ENCODE results near the gene ITGA4.

ITGA4 gene

DNA sequence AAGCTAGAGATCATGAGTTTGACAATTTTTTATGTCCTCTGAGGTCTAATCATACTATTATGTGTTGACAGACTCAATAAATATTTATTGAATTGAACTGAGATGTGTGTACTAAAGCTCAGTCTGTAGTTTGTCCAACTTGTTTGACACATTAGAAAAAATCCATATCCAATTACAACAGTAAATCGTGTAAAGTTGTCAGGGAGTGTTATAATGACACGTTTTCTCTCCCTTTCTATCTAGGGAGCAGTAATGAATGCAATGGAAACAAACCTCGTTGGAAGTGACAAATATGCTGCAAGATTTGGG, 28.4 kb downstream of the ITGA4 start:
- in situ Hi-C loops (cut with HindIII; ENCODE audit: low sequenced_read_pairs) = no loop called here

DNA sequence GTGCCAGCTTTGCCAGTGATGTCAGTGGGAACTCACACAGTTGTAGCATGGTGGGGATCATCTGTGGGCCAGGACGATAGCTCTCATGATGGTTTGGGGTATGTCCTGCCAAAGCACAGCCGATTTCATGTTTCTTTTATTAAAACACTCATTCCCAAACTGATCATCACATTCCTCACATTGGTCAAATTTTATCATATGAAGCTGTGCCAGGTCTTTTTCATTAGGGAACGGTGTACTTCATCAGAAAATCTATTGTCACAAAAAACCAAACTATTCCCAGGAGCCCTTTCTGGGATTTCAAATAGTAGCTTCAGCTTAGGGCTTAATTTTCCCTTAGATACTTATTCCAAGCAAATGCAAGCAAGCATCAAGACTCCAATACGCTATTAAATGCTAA, 42.0 kb downstream of the ITGA4 start:
- in situ Hi-C loops (cut with HindIII; ENCODE audit: low sequenced_read_pairs) = no loop called here

DNA sequence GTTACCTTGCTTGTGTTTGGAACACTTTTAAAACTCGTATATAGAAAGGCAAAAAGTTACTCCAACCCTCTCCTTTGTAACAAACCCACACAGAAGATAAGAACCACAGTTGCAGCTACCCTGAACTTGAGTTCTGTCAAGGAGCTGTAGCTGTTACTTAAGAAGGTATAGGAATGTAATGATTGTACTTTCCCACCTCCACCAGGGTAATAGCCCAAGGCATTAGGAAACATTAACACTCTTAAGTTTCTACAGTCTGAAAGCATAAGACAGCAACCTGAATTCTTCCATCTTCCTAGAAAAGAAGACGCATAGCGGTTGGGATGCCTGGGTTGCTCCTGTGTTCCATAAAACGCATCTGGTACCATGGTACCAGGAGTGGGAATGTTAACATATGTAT, 43.0 kb downstream of the ITGA4 start:
- in situ Hi-C loops (cut with HindIII; ENCODE audit: low sequenced_read_pairs) = no loop called here

DNA sequence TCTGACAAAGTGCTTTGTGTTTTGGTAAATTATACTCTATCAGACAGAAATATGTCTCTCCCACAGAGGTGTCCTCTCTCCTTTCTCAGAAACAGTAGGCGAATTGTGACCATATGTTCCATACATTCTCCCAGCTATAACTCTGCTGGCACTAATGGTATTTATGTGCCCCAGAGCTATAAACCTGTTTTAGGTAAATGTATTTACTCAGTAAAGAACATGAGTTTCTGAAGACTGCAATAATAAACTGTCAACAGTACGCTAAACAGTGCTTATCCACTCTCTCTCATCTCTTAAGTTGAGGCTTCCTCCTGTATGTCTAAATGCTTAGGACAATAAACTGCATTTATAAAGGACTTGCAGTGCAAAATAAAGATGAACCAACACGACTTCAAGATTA, 58.5 kb downstream of the ITGA4 start:
- in situ Hi-C loops (cut with HindIII; ENCODE audit: low sequenced_read_pairs) = no loop called here

DNA sequence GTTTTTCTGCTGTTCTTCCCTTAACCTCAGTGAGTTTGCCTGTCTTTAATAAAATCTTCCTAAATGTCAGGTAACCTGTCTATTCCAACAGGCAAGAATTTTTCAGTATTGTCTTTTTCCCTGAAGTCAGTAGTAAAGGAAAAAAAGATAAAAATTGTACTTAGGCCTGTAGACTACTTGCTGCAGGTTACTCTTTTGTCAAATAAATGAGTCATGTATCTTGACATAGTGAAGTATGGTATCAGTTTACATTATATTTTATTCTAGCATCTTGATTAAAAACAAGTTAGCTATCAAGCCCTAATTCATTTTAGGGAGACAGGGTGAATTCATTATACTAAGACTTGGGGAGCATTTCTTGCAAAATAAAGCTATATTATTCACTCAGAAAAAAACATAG, 59.8 kb downstream of the ITGA4 start:
- in situ Hi-C loops (cut with HindIII; ENCODE audit: low sequenced_read_pairs) = no loop called here

DNA sequence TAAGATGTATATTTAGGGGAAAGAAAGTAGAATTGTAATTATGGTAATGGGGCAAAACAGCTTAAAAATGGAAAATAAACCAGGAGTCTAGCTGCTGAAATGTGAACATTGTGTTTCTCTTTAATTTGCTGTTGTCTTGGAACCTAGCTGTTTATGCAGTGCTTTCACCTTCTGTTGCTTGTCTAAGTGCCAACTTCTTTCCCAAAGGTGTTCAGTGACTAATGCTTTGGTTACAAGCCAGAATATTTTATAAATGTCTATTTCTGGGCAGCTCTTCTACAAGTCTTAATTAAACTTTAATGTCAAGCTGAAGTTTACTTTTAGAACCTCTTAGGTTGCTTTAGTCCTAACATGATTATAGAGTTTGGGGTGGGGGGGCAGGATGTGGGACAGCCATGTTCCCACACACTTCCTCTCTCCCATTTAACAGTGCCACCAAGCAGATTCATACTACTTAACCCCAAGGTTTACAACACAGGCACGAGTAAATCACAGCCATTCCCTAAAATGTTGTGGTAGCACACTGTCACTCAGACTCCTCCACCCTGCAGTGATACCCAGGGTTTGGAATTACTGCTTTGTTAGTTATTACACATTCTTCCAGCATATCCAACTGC, 60.6 kb downstream of the ITGA4 start:
- in situ Hi-C loops (cut with HindIII; ENCODE audit: low sequenced_read_pairs) = no loop called here

DNA sequence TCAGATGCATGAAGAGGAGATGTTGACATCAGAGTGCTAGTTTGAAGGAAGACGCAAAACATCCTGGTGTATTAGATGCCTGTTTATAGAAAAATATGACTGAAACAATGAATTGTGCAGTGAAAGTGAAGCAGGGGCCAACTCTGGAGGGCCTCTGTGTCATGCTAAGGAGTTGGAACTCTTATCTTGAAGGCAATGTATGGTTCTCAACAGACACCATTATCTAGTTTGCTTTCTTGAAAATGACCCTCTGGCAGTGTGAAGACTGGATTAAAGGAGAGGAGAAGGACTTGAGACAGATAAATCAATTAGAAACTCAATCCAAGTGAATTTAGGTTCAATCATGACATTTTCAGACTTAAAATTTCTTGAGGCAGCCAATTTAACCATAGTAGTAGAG, 63.1 kb downstream of the ITGA4 start:
- in situ Hi-C loops (cut with HindIII; ENCODE audit: low sequenced_read_pairs) = no loop called here

DNA sequence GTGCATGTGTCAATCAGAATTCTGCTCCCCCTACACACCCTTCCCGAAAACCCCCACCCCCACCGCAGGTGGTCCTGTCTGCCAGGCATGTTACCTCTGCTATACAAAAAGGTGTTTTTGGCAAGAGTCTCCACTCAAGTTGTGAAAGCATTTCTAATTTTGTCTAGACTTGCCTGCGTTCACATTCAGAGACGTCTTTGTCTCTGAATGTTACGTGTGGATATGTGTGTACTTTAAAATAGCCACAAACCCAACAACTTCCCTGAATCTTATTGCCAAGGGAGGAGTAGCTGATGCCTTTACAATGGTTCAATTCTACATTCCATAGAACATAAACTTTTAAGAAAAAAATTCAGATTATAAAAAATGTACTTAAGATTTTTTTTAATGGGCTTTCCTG, 66.6 kb downstream of the ITGA4 start:
- in situ Hi-C loops (cut with HindIII; ENCODE audit: low sequenced_read_pairs) = no loop called here

DNA sequence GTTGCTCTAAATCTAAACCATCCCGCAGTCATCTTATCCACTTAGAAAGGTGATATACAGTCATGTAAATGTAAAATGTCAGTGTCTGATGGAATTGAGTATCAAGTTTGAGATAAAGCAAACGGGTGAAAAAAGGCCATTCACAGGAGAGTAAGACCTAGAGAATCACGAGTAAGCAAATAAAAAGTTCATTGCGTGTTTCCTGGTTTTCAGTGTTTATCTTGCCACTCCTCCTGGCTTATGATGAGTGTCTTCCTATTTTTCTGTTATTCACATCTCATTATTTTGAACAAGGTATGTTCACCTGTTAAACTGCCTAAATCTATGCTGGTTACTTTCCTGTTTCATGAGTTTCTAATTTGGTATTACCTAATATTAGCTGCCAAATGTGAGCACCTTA, 68.8 kb downstream of the ITGA4 start:
- in situ Hi-C loops (cut with HindIII; ENCODE audit: low sequenced_read_pairs) = no loop called here

DNA sequence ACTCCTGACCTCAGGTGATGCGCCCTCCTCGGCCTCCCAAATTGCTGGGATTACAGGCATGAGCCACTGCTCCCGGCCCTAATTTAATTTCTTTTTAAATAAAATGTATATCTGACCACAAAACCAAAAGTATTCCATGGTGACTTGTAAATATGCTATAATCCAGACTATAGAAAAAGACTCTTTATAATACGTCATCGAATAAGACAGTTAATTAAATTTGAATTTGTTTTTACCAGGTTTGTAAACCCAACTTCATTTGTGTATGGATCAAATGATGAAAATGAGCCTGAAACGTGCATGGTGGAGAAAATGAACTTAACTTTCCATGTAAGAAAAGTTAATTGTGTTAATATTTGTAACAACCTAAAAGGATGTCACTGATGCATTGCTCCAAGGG, 69.9 kb downstream of the ITGA4 start:
- in situ Hi-C loops (cut with HindIII; ENCODE audit: low sequenced_read_pairs) = no loop called here

DNA sequence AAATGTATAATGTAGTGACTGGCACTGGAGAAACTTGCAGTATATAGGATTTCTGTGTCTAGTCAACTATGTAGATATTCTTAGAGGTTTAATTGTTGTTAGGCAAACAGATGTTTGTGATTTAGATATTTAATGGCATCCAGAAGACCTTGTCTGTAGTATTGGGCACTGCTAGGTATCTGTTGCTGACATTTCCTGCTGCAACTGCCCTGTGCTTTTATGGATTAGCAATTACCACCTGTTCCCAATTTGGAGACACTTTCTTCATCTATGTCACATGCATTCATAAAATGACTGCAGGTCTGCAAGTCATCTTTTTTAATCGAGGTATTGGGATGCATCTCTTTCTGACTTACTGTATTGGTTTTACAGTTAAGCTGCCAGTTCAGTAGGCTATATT, 71.3 kb downstream of the ITGA4 start:
- in situ Hi-C loops (cut with HindIII; ENCODE audit: low sequenced_read_pairs) = no loop called here

DNA sequence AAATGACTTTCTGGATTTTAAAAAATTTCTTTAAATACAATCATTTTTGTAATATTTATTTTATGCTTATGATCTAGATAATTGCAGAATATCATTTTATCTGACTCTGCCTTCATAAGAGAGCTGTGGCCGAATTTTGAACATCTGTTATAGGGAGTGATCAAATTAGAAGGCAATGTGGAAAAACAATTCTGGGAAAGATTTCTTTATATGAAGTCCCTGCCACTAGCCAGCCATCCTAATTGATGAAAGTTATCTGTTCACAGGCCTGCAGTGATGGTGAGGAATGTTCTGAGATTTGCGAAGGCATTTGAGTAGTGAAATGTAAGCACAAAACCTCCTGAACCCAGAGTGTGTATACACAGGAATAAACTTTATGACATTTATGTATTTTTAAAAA, 79.5 kb downstream of the ITGA4 start:
- in situ Hi-C loops (cut with HindIII; ENCODE audit: low sequenced_read_pairs) = no loop called here

DNA sequence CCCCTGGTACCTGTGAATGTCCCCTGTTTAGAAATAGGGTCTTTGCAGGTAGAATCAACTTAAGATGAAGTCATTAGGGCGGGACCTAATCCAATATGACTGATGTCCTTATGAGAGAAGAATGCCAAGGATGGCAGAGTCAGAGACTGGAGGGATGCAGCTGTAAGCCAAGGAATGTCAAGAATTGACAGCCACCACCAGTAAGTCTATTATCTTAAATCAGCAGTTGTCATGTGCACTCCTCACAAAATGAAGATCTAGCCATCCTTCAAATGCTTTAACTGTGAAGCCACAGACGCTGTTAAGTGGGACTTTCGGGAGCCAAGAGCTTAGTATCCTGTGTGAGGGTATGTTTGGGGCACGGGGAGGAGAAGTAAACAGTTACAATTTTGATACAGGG, 83.2 kb downstream of the ITGA4 start:
- in situ Hi-C loops (cut with HindIII; ENCODE audit: low sequenced_read_pairs) = no loop called here

DNA sequence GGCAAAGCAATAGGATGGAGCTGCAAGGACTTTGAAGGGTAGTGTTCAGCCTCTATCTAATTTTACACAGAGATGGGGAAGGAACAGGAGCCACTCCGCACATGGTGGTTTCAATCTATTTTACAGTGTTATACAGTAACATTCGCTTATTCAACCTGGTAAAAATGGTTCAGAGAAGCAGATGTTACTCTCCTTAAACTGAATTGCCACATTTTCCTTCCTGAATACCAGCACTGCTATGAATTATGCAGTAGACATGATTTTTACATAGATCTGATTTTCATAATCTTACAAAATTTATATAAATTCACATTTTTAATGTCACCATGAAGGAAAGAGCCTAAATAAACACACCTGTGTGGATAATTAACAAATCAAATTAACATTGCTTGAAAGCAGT, 85.0 kb downstream of the ITGA4 start:
- in situ Hi-C loops (cut with HindIII; ENCODE audit: low sequenced_read_pairs) = no loop called here

DNA sequence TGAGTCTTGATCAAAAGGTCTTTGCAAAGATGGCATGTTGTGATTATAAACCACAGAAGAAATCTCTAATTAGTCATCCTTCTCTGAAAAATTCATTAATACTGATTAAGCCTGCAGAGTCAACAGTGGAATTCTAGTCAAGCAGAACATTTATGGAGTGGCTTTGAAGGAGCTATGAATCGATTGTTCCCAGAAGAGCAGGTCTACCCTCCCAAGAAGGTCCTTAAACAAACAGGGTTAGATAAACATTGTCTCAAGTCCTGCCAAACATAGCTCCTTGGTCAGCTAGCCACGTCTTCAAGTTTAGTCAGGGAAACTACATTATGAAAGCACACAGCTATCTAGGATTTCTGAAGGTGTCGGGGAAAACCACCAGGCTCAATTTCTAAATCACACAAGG, 88.9 kb downstream of the ITGA4 start:
- in situ Hi-C loops (cut with HindIII; ENCODE audit: low sequenced_read_pairs) = no loop called here

DNA sequence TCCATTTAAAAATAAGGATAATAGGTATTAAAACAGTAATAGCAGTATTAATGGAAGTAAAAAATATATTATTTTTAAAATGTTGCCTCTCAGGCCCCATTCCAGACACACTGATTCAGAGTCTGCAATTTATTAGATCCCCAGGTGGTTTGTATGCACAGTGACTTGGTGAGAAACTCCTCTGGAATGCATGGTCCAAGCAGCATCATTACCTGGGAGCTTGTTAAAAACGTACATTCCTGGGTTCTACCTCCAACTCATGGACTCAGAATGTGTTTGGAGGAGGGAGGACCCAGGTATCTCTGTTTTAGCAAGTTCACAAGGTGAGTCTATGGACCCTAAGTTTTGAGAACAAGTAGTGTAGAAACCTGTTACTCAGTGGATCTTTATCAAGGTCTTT, 95.6 kb downstream of the ITGA4 start:
- in situ Hi-C loops (cut with HindIII; ENCODE audit: low sequenced_read_pairs) = no loop called here

DNA sequence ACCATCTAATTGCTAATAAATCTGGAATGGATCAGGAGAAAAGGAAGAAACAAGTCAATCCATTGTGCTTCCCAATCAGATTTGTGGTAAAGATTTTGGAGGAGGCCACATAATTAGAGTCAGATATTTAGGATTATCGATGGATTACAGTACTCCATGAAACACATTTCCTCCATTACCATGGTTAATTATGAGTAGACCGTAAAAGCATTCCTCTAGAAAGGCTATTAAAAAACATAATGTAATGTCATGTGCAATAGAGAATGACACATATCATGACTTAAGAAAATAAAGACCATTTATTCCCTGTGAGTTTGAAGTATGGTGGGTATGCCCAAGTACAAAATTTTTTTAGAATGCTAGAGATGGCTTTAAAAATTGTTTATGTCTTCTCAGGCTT, 96.1 kb downstream of the ITGA4 start:
- in situ Hi-C loops (cut with HindIII; ENCODE audit: low sequenced_read_pairs) = no loop called here

DNA sequence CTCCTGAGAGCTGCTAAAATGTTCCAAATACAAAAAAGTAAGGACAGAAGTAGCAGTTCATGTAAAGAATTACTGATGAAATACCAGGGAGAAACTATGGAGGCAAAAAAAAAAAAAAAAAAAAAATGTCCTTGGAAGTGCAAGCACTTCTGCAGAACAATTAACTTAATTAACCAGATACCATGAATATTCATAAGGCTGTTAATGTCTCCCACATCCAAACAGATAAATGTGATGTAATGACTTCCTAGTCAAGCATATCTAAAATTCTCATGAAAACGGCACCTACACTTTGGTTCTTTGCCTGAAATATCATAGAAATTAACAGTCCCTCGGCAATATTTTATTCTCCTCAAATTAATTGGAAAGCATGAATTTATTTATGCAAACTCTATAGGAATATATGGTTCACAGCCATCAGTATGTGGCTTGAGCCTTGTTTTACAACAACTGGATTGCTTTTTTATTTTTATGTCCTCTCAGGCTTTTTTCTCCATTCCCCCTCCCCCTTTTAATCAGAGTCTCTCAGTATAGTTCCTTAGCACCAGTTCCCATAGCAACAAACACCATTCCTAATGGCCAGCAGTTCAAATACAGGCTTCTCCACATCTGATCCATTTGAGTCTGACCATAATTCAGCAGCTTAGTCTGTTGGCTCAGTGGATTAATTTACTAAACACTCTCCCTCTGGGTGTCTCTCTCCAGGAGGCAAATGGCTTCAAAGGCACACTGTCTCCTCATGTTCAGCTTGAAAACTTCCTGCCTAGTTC, 97.1 kb downstream of the ITGA4 start:
- in situ Hi-C loops (cut with HindIII; ENCODE audit: low sequenced_read_pairs) = no loop called here

DNA sequence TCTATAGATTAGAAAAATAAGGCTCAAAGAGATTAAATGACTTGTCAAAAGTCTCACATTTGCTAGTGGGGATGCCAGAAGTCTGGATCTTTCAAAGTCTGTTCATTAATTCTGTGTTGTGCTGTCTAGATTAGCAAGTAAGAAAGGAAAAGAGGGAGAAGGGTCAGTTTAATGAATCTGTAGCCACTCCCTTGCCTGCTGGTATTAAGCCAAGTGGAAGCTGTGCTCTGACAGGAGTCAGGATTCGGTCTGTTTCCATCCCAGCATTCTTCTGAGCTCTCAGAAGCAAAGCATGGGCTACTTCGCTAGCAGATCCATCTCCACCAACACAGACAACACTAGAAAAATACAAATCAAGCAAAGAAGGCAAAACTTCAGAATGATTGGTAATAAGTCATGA, 101.2 kb downstream of the ITGA4 start:
- in situ Hi-C loops (cut with HindIII; ENCODE audit: low sequenced_read_pairs) = no loop called here

DNA sequence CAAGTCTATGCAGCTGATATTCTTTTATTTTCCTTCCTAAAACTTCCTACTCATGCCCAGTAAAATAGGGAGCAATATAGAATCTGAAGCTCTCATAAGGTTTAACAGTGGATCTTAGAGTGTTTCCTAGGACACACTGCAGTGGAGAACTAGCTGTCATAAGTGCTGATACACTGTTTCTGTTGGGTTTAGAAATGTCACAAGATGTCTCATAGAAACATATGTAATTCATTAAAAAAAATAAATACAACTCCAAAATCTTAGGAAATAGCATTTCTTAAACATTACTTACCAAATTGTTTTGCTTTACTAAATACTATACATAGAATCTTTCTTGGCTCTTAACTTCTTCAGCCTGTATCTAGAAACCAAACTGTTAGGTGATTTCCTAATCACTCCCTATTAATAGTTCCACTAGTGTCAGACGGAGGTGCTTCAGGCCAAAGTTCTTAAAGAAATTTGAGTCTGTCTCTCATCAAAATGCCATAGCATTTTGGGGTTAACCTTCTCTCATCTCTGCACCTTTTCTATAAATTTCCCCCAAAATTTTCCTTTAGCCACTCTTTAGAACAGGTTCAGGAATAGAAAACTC, 106.0 kb downstream of the ITGA4 start:
- in situ Hi-C loops (cut with HindIII; ENCODE audit: low sequenced_read_pairs) = no loop called here

DNA sequence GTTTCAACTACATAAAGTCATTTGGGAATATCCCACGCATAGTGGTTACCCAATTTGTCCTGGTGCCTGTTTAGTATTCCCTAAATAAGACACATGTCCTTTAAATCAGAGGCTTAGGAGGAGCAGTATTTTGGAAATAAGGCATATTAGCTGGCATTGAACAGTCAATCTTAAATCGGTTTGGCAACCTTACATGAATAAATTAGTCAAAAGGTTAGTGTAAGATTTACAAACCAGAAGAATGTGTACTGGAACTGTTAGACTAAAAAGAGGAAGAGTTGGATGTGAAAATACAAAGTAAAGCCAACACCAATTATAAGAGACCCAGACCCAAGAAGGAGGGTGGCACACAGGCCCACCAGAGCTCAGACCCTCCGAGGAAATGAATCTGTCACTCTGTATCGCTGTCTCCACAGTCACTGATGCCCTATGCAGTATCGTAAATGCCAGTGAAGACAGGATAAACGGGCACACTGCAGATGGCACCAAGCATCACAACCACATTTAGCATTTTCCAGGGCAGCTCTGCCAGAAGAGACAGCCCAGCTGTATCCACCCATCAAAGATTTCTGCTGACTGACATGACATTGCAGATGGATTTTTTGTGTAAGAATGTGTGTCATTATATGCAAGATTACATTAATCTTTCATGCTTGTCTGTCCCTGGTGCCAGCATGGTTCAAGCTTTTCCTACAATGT, 109.3 kb downstream of the ITGA4 start:
- in situ Hi-C loops (cut with HindIII; ENCODE audit: low sequenced_read_pairs) = loop anchor here (5.0 kb wide), 1 partner anchor 36 kb away; no protein-coding TSS in a partner anchor

DNA sequence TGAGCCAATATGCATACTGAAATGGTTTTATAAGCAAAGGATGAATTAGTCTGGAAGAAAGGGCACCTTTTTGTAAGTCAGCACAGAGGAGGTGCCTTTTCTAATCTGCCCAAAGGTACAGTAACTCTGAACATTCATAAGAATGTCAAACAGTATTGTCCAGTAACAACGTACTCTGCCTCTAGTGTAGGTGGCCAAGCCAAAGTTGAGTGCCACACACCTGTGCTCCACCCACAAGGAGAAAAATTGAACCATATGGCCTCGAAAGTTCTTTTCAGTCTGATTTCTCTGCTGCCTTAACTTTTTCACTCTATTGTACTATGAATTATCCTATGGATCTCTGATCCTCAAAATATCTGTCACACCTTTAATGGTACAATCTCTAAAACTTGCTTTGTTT, 112.9 kb downstream of the ITGA4 start:
- in situ Hi-C loops (cut with HindIII; ENCODE audit: low sequenced_read_pairs) = no loop called here
